Right cardiac atrium (tissue), 5 donors: ENCODE data around the gene CALM3. TPM values are rescaled to one million over a fixed set of nuclear protein-coding genes. Genes with fewer than 3 reads are reported as not detected.

Source experiments
- ATAC-seq, 2 donors: fragments of 200-7000 bp; cut with Tn5 transposase; one replicate each; pipeline versions ENCODE4 v1.8.0 to v1.9.1; 2020; ENCODE audit warnings: moderate library complexity in 2 of 2, mild to moderate bottlenecking in 1 of 2
- DNase-seq, 3 donors: peaks; one replicate each; pipeline ENCODE4 v3.0.0-alpha.2; 2020
- H3K27ac ChIP-seq: one replicate; pipeline ENCODE4 v1.5.1; 2013; ENCODE audit warnings: mild to moderate bottlenecking, low read length, control low read depth, moderate library complexity
- H3K27me3 ChIP-seq: one replicate; pipeline ENCODE4 v1.6.1; 2013; ENCODE audit not compliant: control insufficient read depth, insufficient read depth
- H3K4me1 ChIP-seq: one replicate; pipeline ENCODE4 v1.6.1; 2013; ENCODE audit warnings: low read length; ENCODE audit not compliant: control insufficient read depth, insufficient read depth
- H3K4me3 ChIP-seq: one replicate; pipeline ENCODE4 v1.5.1; 2013; ENCODE audit warnings: low read length, control low read depth
- H3K9me3 ChIP-seq: one replicate; pipeline ENCODE4 v1.6.1; 2013; ENCODE audit warnings: low read length; ENCODE audit not compliant: control insufficient read depth
- WGBS: extraction: QIAGEN DNeasy Blood & Tissue Kit; methylation state at CpG from one replicate; pipeline ENCODE4 v1.1.7; 2013; 5-methylcytosine and 5-hydroxymethylcytosine counted together
- intact Hi-C, 4 donors: fragments of 100-400 bp; cut with DNase I; formaldehyde crosslinking; loops; one replicate each; pipeline versions ENCODE4 v1.11.0 to v1.14.0; 2022 to 2023
- polyA plus RNA-seq: library from polyadenylated mRNA; stranded (reverse); fragments of 200-250 nt; gene quantifications from one replicate; pipeline ENCODE4 v1.2.3, GENCODE V29; 2013
- total RNA-seq, 4 donors: library from RNA; stranded (reverse); fragmentation: NEBNext Ultra II Directional; extraction: Animal tissue kit (Norgen Biotek cat#: 25700); gene quantifications; one replicate each; pipeline ENCODE4 v1.2.1, GENCODE V29; 2021
- donor health status: healthy with polysubstance abuse.
- donor health status: DM: no; HTN: yes; CAD: no.
- donor health status: DM: no; HTN: no; CAD: no.
- donor health status: DM: no; HTN: yes; CAD: no; lungs with severe emphysema.
- donor health status: DM: yes; HTN: yes; CAD: no.

Gene CALM3
- total and polyA plus RNA-seq, 5 donors = 232 to 365 (median 346) TPM

- Histone ChIP-seq H3K27me3 (no peaks in the 10 kb centered on the region), H3K27ac (no peak overlapping the region), H3K4me1 (no peaks in the 10 kb centered on the region), H3K4me3 (no peak overlapping the region), H3K9me3 (no peaks in the 10 kb centered on the region)
- ATAC-seq (no peak), DNase-seq (no peak)
- intact Hi-C loops = no loop called here
- WGBS = 66% methylated on average over 11 of the region's 11 CpGs
Measured at GRCh38 chr19:46574533-46574932, 26.6 kb upstream of the CALM3 start.

DNA sequence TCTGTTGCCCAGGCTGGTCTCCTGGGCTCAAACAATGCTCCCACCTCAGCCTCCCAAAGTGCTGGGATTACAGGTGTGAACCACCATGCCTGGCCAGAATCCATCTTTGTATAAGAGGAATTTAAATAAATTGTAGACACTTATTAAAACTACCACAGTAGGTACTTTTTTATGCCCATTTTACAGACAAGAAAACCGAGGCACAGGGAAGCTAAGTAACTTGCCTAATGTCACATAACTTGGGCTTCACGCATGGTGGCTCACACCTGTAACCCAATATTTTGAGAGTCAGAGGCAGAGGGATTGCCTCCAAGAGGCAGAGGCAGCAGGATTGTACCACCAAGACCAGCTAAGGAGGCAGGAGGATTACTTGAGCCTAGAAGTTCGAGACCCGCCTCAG lies 22.7 kb upstream of the CALM3 start:
- H3K9me3 ChIP-seq = no peaks in the 10 kb centered on the region

GRCh38 chr19:46579361-46579879 lies 21.7 kb upstream of the CALM3 start:
- H3K27me3 ChIP-seq = no peaks in the 10 kb centered on the region
- H3K4me3 ChIP-seq = no peak overlapping the region
- intact Hi-C loops = no loop called here
- no peaks in the 10 kb centered on the region for H3K9me3 ChIP-seq
- 20% methylated on average over 8 of the region's 8 CpGs for WGBS
- ATAC-seq = no peak
- H3K4me1 ChIP-seq = no peaks in the 10 kb centered on the region
- no peak for DNase-seq
- no peak overlapping the region for H3K27ac ChIP-seq

More for the DNA sequence above, 22.7 kb upstream of the CALM3 start:
- ATAC-seq (no peak), DNase-seq (no peak)
- no peaks in the 10 kb centered on the region for H3K27me3 ChIP-seq
- no peak overlapping the region for H3K27ac ChIP-seq
- WGBS = 96% methylated on average over 4 of the region's 4 CpGs
- no peaks in the 10 kb centered on the region for H3K4me1 ChIP-seq
- H3K4me3 ChIP-seq = no peak overlapping the region
- intact Hi-C loops = no loop called here

DNA sequence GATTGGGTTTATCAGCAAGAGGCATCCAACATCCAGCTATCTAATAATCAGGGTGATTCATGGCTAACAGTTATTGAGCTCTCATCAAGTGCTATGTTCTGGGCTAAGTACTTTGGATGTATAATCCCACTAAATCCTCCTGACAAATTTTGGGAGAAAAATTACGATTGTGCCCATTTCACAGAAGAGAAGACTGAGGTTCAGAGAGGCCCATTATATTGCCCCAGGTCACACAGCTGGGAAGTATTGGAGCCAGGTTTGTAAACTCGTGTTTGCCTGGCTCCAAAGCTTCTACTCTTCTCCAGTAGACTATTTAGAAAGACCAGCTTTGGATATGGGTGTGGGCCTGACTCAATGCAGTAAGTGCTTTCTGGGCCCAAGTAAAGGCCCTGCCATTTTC lies 20.9 kb upstream of the CALM3 start:
- H3K4me1 ChIP-seq = no peaks in the 10 kb centered on the region
- no peak for DNase-seq
- no peaks in the 10 kb centered on the region for H3K9me3 ChIP-seq
- intact Hi-C loops = no loop called here
- no peak for ATAC-seq
- no peak overlapping the region for H3K4me3 ChIP-seq
- no peak overlapping the region for H3K27ac ChIP-seq
- H3K27me3 ChIP-seq = no peaks in the 10 kb centered on the region
- 92% methylated on average over 2 of the region's 2 CpGs for WGBS

DNA sequence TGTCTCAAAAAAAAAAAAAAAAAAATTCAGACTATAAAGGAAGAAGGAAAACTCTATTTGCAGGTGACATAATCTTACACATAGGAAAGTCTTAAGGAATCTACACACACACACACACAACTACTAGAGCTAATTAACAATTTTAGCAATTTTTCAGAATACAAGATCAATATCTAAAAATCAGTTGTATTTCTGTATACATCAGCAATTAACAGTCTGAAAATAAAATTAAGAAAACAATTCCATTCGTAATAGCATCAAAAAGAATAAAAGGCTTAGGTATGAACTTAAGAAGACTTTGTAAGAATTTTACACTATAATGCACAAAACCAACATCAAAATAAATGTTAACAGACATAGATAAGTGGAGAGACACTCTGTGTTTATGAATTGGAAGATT lies 15.6 kb upstream of the CALM3 start:
- ATAC-seq = no peak
- Histone ChIP-seq H3K27me3 (no peaks in the 10 kb centered on the region), H3K4me1 (no peaks in the 10 kb centered on the region), H3K4me3 (no peak overlapping the region), H3K9me3 (no peaks in the 10 kb centered on the region), H3K27ac (no peak overlapping the region)
- WGBS = 90% methylated on average over 1 of the region's 1 CpG
- intact Hi-C loops = no loop called here
- DNase-seq = no peak

DNA sequence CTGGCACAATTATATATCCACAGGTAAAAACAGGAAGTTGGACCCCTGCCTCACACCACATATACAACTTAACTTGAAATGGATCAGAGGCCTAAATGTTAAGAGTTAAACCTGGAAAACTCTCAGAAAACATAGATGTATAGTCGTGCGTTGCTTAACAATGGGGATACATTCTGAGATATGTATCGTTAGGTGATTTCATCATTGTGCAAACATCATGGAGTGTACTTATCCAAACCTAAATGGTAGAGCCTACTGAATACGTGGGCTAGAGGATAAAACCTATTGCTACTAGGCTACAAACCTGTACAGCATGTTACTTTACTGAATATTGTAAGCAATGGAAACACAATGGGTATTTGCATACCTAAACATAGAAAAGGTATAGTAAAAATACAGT lies 14.8 kb upstream of the CALM3 start:
- no peaks in the 10 kb centered on the region for H3K4me1 ChIP-seq
- no peaks in the 10 kb centered on the region for H3K9me3 ChIP-seq
- no peak overlapping the region for H3K27ac ChIP-seq
- intact Hi-C loops = no loop called here
- 89% methylated on average over 4 of the region's 4 CpGs for WGBS
- no peaks in the 10 kb centered on the region for H3K27me3 ChIP-seq
- ATAC-seq (no peak), DNase-seq (no peak)
- H3K4me3 ChIP-seq = no peak overlapping the region

DNA sequence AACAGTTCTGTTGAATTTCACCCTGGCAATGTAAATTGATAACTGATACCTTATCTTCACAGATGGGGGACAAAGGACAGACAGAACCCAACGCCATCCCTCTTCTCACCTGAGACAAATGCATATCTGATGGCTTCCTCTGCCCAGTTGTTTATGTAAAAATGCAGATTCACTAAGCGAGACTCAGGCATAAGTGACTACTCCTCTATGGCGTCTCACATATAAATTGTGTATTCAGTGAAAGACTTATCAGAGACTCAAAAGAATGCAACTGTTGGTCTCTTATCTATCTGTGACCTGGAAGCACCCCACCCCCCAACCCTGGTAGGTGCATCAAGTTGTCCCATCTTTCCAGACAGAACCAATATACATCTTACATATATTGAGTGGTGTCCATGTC lies 13.3 kb upstream of the CALM3 start:
- 70% methylated on average over 3 of the region's 3 CpGs for WGBS
- no peak for ATAC-seq
- Histone ChIP-seq H3K27me3 (no peaks in the 10 kb centered on the region), H3K4me3 (no peak overlapping the region), H3K27ac (no peak overlapping the region), H3K4me1 (no peaks in the 10 kb centered on the region), H3K9me3 (no peaks in the 10 kb centered on the region)
- intact Hi-C loops = no loop called here
- no peak for DNase-seq

DNA sequence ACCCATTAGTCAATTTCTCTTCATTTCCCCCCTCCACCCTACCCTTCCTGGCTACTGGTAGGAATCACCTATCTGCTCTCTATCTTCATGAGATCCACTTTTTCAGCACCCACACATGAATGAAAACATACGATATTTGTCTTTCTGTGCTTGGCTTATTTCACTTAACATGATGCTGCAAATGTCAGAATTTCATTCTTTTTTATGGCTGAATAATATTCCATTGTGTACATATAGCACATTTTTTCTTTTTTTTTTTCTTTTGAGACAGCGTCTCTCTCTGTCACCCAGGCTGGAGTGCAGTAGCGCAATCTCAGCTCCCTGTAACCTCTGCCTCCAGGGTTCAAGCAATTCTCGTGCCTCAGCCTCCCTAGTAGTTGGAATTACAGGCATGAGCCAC lies 9.9 kb upstream of the CALM3 start:
- DNase-seq (no peak), ATAC-seq (no peak)
- Histone ChIP-seq H3K27ac (no peak overlapping the region), H3K4me1 (no peaks in the 10 kb centered on the region), H3K4me3 (no peak overlapping the region), H3K9me3 (no peaks in the 10 kb centered on the region), H3K27me3 (no peaks in the 10 kb centered on the region)
- intact Hi-C loops = no loop called here
- 97% methylated on average over 4 of the region's 4 CpGs for WGBS

DNA sequence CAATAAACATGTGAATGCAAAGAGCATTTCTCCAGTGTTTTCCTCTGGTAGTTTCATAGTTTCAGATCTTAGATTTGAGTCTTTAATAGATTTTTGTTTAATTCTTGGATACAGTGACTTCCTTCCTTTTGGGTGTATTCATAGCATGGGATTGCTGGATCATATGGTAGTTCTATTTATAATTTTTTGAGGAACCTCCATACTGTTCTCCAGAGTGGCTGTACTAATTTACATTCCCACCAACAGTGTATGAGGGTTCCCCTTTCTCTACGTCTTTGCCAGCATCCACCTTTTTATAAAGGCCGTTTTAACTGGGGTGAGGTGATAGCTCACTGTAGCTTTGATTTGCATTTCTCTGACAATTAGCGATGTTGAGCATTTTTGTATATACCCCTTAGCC lies 9.3 kb upstream of the CALM3 start:
- intact Hi-C loops = no loop called here
- Histone ChIP-seq H3K4me3 (no peak overlapping the region), H3K27me3 (no peaks in the 10 kb centered on the region), H3K4me1 (no peaks in the 10 kb centered on the region), H3K9me3 (no peaks in the 10 kb centered on the region), H3K27ac (no peak overlapping the region)
- ATAC-seq = no peak
- 79% methylated on average over 3 of the region's 3 CpGs for WGBS
- DNase-seq = no peak

DNA sequence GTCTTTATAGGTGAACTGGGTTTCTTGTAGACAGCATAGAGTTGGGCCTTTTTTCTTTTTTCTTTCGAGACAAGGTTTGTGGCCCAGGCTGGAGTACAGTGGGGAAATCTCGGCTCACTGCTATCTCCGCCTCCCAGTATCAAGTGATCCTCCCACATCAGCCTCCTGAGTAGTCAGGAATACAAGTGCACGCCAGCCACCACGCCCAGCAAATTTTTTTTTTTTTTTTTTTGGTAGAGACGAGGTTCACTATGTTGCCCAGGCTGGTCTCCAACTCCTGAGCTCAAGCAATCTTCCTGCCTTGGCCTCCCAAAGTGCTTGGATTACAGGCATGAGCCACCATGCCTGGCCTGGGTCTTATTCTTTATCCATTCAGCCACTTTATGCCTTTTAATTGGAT lies 5.1 kb upstream of the CALM3 start:
- Histone ChIP-seq H3K27ac (no peak overlapping the region), H3K4me1 (no peaks in the 10 kb centered on the region), H3K9me3 (no peaks in the 10 kb centered on the region), H3K27me3 (no peaks in the 10 kb centered on the region), H3K4me3 (no peak overlapping the region)
- ATAC-seq (no peak), DNase-seq (no peak)
- WGBS = 65% methylated on average over 6 of the region's 6 CpGs
- intact Hi-C loops = no loop called here

GRCh38 chr19:46598372-46598917 lies 2.7 kb upstream of the CALM3 start:
- ATAC-seq (no peak), DNase-seq (no peak)
- Histone ChIP-seq H3K9me3 (no peaks in the 10 kb centered on the region), H3K4me3 (no peak overlapping the region), H3K27ac (no peak overlapping the region), H3K4me1 (peaks cover 4% of the 10 kb centered on the region), H3K27me3 (no peaks in the 10 kb centered on the region)
- intact Hi-C loops = no loop called here
- 93% methylated on average over 4 of the region's 4 CpGs for WGBS

DNA sequence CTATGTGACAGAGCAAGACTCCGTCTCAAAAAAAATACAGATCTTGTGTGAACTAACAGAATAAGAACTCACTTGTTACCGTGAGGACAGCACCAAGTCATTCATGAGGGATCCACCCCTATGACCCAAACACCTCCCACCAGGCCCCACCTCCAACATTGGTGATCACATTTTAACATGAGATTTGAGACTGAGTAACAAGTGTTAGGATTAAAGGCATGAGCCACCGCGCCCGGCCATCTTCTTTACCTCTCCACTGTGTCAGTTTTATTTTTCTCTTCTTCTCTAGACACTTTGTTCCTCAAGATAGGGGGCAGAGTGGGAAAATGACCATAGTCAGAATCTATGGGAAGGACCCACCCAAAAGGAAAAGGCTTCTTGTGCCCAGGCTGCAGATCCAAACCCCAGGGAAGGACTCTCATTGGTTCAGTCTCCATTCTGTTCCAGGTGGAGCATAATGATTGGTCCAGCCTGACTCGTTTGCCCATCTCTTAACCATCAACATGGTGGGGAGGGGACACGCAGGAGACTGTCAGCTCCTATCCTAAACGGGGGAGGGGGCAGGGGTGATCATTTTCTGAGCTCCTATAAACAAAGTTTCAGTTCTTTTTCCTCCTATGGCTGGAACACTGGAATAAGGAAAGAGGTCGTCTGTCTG lies 1.3 kb upstream of the CALM3 start:
- DNase-seq = no peak
- intact Hi-C loops = no loop called here
- H3K27ac ChIP-seq = peak overlapping the region; percentile 98
- H3K4me3 ChIP-seq = peak overlapping the region; percentile 98
- H3K27me3 ChIP-seq = no peaks in the 10 kb centered on the region
- WGBS = 69% methylated on average over 9 of the region's 9 CpGs
- no peak for ATAC-seq
- H3K4me1 ChIP-seq = peaks cover 4% of the 10 kb centered on the region
- no peaks in the 10 kb centered on the region for H3K9me3 ChIP-seq
